ENCODE results near the gene CACNA1H. TPM values are rescaled to one million over a fixed set of nuclear protein-coding genes. Genes with fewer than 3 reads are reported as not detected.
"Not testable (repeated sequence)": the region's sequence is repeated elsewhere in the genome, so short reads cannot be mapped to it uniquely, and the experiment has no call there.

Gene CACNA1H
- total RNA-seq, 4 donors from 2014 or later = 1.8 to 13.6 (median 10.2) TPM

- not testable (repeated sequence) for DNase-seq (ENCODE audit: low spot score); ATAC-seq (ENCODE audit: low FRiP score)
Observed at GRCh38 chr16:1230471-1231212, 77.7 kb downstream of the CACNA1H start.

DNA sequence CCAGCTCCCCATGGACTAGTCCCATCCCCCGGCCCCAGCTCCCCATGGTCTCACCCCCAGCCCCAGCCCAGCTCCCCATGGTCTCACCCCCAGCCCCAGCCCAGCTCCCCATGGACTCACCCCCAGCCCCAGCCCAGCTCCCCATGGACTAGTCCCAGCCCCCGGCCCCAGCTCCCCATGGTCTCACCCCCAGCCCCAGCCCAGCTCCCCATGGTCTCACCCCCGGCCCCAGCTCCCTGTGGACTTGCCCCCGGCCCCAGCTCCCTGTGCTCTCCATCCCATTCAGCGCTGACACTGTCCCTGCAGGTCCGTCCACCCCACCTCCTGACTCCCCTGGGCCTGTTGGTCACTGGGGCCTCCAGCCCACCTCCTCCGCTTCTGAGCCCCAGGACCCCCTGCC lies 78.4 kb downstream of the CACNA1H start:
- ATAC-seq (ENCODE audit: low FRiP score); DNase-seq (ENCODE audit: low spot score): not testable (repeated sequence)

GRCh38 chr16:1232049-1232748 lies 79.3 kb downstream of the CACNA1H start:
- not testable (repeated sequence) for DNase-seq (ENCODE audit: low spot score)
- ATAC-seq (ENCODE audit: low FRiP score) = peak; percentile 62

GRCh38 chr16:1236659-1237058 lies 83.8 kb downstream of the CACNA1H start:
- not testable (repeated sequence) for DNase-seq (ENCODE audit: low spot score); ATAC-seq (ENCODE audit: low FRiP score)

DNA sequence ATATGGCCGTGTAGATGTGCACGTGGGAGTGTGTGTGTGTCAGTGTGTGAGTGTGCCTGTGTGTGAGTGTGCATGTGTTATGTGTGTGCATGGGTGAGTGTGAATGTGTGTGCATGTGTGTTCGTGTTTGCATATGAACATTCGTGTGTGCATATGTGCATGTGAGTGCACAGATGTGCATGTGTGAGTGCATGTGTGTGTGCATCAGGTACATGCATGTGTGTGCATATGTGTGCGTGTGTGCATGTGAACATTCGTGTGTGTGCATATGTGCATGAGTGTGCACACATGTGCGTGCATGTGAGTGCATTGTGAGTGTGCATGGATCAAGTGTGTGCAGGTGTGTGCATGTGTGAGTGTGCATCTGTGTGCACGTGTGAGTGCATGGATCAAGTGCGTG lies 85.1 kb downstream of the CACNA1H start:
- peak; percentile 19 for DNase-seq (ENCODE audit: low spot score)
- TF ChIP-seq CTCF (IDR thresholded peaks at IDR 0.05) = no peak
- ATAC-seq (ENCODE audit: low FRiP score) = no peak

DNA sequence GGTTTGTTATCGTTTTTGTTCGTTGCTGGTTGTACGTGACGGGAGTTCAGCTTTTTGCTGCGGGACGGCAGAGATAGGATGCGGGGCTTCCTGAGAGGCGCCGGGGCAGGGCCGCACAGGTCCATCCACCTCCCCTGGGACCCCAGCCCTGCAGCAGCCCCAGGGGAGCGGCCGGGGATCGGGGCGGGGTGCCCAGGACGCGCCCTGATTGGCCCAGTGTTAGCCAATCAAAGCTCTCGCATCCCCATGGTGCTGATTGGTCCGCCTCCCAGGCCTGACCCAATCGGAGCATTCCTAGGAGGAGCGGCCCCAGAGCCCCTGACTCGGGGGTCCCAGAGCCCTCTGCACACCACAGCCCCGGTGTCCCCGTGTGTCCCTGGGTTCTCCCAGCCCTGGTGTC lies 86.0 kb downstream of the CACNA1H start:
- DNase-seq (ENCODE audit: low spot score); ATAC-seq (ENCODE audit: low FRiP score): not testable (repeated sequence)

DNA sequence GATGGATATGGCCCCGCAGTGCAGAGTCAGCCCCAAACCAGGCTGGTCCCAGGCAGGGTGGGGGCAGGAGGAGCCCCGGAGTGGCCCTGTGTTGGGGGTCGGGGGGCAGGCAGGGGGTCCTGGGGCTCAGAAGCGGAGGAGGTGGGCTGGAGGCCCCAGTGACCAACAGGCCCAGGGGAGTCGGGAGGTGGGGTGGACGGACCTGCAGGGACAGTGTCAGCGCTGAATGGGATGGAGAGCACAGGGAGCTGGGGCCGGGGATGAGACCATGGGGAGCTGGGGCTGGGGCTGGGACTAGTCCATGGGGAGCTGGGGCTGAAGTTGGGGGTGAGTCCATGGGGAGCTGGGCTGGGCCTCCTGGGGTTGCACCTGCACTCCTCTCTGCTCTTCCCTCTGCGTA lies 86.7 kb downstream of the CACNA1H start:
- ATAC-seq (ENCODE audit: low FRiP score); DNase-seq (ENCODE audit: low spot score): not testable (repeated sequence)

DNA sequence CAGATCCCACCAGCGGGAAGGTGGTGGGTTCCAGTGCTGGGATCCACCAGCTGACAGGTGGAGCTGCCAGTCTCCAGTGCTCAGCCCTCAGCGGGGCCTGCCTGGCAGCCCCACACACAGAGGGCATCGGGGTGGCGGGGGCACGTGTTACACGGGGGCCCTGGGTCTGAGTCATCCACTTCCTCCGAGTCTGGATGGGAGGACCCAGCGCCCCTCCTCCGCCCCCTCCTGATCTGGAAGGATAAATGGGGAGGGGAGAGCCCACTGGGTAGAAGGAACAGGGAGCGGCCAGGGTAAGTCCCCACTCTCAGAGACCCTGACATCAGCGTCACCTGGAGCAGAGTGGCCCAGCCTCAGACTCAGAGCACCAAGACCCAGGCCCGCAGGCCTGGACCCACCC lies 87.5 kb downstream of the CACNA1H start, which contains the start of gene TPSAB1:
TPSAB1 (plus strand) TSS at position 270 of the 400 bp plus-strand sequence. CDS start 234 bp downstream, outside the sequence.
- not testable (repeated sequence) for ATAC-seq (ENCODE audit: low FRiP score); DNase-seq (ENCODE audit: low spot score)

GRCh38 chr16:1241081-1241480 lies 88.2 kb downstream of the CACNA1H start:
- not testable (repeated sequence) for ATAC-seq (ENCODE audit: low FRiP score); DNase-seq (ENCODE audit: low spot score)

- ATAC-seq (ENCODE audit: low FRiP score); DNase-seq (ENCODE audit: low spot score): not testable (repeated sequence)
Observed at GRCh38 chr16:1243363-1243762, 90.5 kb downstream of the CACNA1H start.

GRCh38 chr16:1243907-1244850 lies 91.3 kb downstream of the CACNA1H start:
- peak; percentile 31 for ATAC-seq (ENCODE audit: low FRiP score)
- DNase-seq (ENCODE audit: low spot score) = not testable (repeated sequence)

- peak; percentile 44 for ATAC-seq (ENCODE audit: low FRiP score)
Observed at GRCh38 chr16:1244881-1245280, 92.0 kb downstream of the CACNA1H start.

More at GRCh38 chr16:1244881-1245280, 92.0 kb downstream of the CACNA1H start:
- DNase-seq (ENCODE audit: low spot score) = no peak
- TF ChIP-seq CTCF (IDR thresholded peaks at IDR 0.05) = no peak
